GM20431 (cell line): ENCODE measurements around the gene NRF1.

Experiments
- in situ Hi-C: fragments of 300-500 bp; cut with MseI, MboI; formaldehyde crosslinking; loops from one replicate; pipeline ENCODE4 v1.15.0; 2020; ENCODE audit warnings: low sequenced_read_pairs; ENCODE audit not compliant: unreplicated experiment

The NRF1 gene

DNA sequence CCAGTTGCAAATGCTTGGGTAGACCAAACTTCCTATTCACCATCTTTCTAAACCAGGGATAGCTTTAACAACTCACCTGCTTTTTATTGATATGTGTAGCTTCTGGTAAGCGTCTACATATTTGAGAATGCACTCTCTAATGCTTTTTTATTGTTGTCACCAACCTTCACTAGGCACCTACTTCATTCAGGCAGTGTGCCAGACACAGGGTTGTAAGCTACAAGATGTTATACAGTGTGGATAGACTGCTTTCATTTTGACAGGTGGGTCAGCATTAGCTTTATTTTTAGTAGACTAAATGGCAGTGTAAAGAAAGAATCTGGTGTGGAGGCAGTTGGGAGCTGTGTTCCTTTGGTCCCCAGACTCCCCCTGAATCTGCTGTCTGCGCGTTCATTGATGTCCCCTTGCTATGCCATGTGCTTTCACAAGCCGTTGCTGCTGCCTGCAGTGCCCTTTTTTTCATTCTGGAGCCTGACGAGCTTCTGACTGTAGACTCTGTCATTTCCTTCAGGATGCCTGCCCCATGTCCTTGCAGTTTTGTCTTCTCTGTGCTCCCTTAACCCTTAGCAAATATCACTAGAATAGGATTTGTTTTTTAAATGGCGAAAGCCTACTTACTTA, 32.1 kb downstream of the NRF1 start:
- in situ Hi-C loops, result no loop called here

DNA sequence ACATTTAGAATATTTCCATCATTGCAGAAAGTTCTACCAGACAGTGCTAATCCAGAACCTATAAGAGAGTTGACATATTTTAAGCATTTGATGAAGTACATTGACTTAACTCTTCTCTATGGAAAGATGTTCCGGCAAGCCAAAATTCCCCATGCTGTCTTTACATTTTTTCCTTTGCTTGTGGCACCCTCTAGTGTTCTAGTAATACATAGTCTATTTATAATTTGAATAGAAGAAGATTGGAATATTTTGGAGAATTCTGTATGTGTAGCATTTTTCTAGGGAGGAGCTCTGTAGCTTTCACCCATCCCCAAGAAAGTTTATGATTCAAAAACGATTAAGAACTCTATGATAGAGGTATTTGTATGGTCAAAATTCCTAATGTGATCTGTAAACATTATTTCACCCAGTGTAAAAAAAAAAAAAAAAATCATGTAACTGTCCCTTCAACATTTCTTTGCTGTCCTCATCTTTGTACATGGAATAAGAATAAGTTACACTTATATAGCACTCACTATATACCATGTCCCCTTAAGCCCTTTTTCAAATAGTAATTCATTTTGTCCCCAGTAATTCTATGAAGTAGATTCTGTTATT, 33.2 kb downstream of the NRF1 start:
- in situ Hi-C loops, result no loop called here

DNA sequence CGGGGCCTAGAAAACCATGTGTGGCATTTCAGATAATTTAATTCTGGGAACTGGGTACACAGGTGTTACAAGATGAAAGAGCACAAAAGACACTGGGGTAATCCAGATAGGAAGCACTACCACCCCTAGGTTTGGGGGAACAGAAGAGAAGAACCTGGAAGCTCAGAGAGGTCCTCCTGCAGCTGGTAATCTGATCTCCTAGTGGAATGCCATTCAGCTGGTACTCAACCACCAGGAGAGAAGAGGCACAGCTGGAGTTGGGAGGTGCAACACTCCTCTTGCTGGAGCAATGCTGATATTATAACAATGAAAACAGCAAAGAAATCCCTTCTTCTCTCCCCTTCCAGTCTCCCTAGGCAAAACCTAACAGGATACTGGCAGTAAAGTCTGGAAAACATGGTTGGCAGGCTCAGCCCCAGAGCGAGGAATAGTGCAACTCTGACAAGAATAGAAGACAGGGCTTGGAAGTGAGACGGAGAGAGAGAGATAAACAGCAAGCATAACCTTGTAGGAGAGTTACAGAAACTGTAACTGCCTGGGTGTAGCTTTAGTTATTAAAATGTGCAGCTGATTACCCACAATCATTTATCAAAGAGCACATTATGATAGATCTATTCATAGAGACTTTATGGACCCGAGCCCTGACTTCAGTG, 35.0 kb downstream of the NRF1 start:
- in situ Hi-C loops, result no loop called here

DNA sequence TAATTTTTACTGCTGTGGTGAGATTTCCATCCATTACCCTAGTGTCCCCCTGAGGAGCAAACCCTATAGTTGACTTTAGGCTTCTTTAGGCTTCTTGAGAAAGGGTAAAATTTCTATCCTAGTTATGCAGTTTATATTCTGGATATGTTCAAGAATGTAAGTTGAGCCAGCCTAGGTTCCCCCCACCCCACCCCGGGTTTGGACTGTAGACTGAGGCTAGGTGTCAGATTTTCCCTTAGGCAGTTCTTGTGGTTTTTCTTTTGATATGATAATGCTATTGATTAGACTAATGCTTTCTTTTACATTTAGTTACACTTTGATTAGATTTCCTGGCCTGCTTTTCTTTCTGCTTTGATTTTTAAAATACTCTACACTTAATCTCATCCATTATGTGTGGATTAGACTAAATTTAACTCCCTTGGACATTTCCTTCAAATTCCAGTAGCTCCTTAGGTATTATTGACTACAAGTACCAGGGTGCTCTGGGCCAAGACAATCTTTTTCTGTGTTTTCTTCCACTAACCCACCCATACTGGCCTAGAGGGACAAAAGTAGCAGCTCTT, 37.7 kb downstream of the NRF1 start:
- in situ Hi-C loops, result no loop called here

DNA sequence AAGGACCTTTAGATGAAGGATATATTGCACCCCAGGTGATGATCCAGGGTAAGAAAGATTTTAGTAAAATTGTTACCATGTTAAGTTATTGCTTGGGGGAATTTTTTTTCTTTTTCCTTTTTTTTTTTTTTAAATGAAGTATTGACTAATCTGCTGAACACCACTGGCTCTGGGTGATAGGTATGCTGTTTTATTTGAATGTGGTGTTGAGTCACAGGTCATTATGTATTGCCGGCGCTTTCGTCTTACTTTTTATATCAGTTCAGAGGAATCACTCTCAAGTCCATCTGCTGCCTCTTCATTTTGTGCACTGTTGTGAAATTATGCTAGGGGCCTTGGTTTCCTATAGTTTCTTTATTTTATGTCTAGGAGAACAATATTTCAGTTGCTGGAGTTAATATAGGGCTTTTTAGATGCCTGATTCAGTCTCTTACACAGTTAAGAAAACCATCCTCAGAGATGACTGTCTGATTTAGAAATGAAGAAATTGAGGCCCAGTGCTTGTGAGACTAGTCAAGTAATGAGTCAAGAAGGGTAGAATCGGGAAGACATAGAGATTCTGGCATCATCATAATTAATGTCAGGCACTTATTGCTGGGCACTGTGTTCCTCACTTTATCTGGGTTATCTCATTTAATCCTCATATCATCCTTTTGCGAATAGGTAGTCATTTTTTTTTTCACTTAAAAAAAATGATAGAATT, 38.7 kb downstream of the NRF1 start:
- in situ Hi-C loops, result loop anchor here (25.0 kb wide), 1 partner anchor 362 kb away; no protein-coding TSS in a partner anchor

DNA sequence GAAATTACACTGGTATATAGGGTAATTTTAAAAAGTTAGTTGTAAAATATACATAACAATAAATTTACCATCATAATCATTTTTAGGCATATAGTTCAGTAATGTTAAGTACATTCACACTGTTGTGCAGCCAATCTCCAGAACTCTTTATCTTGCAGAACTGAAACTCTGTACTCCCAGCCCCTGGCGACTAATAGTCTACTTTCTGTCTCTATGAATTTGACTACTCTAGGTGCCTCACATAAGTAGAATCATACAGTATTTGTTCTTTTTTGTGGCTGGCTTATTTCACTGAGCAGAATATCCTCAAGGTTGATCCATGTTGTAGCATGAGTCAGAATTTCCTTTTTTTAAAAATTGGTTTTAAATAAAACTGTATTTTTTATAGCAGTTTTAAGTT, 41.4 kb downstream of the NRF1 start:
- in situ Hi-C loops, result loop anchor here (25.0 kb wide), 1 partner anchor 359 kb away; no protein-coding TSS in a partner anchor

DNA sequence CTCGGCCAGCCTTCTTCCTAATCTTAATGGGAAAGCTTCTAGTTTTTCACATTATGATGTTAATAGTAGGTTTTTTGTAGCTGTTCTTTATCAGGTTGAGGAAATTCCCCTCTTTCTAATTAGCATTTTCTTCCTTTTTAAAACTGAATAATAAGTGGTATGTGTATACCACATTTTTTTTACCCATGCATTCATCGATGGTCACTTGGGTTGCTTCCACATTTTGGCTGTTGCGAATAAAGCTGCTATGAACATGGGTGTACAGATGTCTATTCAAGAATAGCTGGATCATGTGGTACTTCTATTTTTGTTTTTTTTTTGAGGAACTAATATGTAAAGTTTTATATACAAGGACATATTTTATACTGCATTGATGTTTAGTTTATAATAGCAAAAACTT, 44.3 kb downstream of the NRF1 start:
- in situ Hi-C loops, result loop anchor here (25.0 kb wide), 1 partner anchor 356 kb away; no protein-coding TSS in a partner anchor

DNA sequence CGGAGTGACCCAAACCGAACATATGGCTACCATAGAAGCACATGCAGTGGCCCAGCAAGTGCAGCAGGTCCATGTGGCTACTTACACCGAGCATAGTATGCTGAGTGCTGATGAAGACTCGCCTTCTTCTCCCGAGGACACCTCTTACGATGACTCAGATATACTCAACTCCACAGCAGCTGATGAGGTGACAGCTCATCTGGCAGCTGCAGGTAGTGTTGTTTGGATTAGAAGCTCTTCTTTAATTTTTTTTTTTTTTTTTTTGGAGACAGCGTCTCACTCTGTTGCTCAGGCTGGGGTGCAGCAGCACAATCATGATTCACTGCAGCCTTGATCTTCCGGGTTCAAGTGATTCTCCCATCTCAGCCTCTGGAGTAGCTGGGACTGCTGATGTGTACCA, 45.8 kb downstream of the NRF1 start:
- in situ Hi-C loops, result loop anchor here (25.0 kb wide), 1 partner anchor 355 kb away; no protein-coding TSS in a partner anchor

DNA sequence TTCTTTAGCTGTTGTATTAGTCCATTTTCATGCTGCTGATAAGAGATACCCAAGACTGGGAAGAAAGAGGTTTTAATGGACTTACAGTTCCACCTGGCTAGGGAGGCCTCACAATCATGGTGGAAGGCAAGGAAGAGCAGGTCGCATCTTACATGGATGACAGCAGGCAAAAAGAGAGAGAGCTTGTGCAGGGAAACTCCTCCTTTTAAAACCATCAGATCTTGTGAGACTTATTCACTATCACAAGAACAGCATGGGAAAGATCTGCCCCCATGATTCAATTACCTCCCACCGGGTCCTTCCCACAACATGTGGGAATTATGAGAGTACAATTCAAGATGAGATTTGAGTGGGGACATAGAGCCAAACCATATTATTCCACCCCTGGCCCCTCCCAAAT, 48.4 kb downstream of the NRF1 start:
- in situ Hi-C loops, result loop anchor here (25.0 kb wide), 1 partner anchor 352 kb away; no protein-coding TSS in a partner anchor

DNA sequence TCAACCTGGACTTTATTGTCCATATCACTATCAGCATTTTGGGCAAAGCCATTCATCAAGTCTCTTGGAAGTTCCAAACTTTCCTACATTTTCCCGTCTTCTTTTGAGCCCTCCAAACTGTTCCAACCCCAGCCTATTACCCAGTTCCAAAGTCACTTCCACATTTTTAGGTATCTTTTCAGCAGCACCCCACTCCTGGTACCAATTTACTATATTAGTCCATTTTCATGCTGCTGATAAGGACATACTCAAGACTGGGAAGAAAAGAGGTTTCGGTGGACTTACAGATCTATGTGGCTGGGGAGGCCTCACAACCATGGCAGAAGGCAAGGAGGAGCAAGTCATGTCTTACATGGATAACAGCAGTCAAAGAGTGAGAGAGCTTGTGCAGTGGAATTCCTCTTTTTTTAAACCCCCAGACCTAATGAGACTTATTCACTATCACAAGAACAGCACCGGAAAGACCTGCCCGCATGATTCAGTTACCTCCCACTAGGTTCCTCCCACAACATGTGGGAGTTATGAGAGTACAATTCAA, 50.2 kb downstream of the NRF1 start:
- in situ Hi-C loops, result loop anchor here (25.0 kb wide), 1 partner anchor 351 kb away; no protein-coding TSS in a partner anchor

DNA sequence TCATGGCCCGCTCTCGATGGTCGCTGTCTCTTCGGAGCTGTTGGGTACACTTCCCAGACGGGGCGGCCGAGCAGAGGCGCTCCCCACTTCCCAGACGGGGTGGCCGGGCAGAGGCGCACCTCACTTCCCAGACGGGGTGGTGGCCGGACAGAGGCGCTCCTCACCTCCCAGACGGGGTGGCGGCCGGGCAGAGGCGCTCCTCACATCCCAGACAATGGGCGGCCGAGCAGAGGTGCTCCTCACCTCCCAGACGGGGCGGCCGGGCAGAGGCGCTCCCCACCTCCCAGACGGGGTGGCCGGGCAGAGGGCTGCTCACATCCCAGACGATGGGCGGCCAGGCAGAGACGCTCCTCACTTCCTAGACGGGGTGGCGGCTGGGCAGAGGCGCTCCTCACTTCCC, 51.7 kb downstream of the NRF1 start:
- in situ Hi-C loops, result loop anchor here (25.0 kb wide), 1 partner anchor 349 kb away; no protein-coding TSS in a partner anchor

DNA sequence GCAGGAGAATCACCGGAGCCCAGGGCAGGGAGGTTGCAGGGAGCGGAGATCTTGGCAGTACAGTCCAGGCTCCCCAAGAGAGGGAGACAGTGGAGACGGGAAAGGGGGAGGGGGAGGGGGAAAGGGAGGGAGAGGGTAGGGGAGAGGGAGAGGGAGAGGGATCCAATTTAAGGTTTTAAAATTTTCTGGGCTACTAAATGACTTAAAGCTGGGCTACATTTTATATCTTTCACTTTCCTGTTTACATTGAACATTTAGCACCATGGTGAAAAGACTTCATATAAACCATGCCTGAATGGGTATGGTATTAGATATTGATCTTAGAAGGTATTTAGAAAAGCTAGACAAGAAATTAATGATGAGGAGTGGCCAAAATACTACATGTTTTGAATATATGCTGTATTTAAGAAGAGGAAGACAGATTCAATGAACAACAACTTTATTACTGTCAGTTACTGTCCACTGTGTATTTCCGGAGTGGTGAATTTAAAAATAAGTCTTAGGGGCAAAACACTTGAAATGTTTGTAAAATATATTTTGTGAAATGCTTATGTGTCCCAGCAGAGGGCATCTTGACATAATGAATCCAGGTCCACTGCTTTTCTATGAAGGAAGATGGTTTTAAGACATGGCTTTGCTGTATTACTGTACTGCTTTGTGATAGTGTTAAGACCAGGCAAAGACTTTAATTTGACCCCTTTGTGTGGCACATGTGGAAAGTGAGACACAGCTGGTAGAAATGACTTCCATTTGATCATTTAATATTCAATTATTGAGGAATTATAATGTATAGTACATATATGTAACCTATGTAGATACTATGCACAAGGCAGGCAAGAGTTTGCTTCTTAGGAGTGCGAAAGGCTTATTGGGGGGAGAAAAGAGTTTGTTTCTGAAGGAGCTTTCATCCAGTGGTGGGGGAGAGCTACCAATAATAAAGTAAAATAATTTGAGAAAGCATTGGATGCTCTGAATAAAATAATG, 52.8 kb downstream of the NRF1 start:
- in situ Hi-C loops, result loop anchor here (25.0 kb wide), 1 partner anchor 348 kb away; no protein-coding TSS in a partner anchor

DNA sequence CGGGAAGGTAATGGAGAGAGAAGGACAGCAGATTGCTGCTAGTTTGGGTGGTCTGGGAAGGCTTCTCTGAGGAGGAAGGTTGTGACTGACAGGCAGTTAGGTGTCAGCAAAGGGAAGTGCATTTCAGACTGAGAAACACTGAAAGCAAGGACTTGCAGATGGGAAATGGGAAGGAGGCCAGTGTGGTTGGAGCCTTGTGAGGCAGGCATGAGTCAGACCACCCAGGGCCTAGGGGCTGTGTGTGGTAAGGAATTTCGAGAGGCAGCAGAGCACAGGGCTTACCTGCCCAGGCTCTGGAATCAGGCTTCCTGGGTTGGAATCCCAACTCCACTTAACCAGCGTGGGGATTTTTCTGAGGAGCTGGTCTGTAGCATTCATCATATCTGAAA, 53.5 kb downstream of the NRF1 start:
- in situ Hi-C loops, result loop anchor here (25.0 kb wide), 1 partner anchor 347 kb away; no protein-coding TSS in a partner anchor

DNA sequence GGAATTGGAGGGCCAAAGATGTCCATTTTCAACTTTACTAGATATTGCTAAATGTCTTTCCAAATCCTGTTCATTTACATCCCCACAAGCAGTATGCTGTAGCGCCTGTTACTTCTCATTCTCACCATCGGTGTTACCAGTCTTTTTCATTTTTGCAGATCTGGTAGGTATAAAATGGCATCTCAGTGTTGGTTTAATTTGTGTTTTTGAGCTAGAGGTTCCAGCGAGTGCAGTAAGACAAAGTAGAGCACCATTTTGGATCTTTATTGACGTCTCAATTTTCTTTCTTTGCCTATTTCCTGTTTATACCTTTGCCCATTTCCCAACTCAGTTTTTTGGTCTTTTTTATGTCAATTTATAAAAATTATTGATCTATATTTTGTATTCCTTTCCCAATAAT, 55.6 kb downstream of the NRF1 start:
- in situ Hi-C loops, result loop anchor here (25.0 kb wide), 1 partner anchor 345 kb away; no protein-coding TSS in a partner anchor

DNA sequence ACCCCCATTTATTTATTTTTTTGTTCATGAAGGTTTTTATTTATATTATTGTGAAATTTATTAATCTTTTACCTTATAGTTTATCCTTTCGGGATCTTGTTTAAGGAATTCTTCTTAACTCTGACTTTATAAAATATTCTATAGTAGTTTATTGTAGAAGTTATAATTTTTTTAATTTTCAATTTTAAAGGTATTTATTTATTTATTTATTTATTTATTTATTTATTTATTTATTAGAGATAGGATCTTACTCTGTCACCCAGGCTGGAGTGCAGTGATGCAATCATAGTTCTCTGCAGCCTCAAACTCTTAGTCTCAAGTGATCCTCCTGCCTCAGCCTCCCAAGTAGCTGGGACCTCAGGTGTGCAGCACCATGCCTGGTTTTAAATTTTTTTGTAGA, 56.0 kb downstream of the NRF1 start:
- in situ Hi-C loops, result loop anchor here (25.0 kb wide), 1 partner anchor 345 kb away; no protein-coding TSS in a partner anchor

DNA sequence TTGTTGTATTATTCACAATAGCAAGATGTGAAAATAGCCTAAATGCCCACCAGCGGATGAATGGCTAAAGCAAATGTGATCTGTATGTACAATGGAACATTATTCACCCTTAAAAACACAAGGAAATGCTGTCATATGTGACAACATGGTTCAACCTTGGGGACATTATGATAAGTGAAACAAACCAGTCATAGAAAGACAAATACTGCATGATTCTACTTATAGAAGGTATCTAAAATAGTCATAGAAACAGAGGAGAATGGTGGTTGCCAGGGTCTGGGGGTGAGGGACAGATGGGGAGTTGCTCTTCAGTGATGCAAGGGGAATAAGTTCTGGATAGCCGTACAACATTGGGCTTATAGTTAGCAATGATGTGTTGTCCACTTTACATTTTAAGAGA, 58.4 kb downstream of the NRF1 start:
- in situ Hi-C loops, result loop anchor here (25.0 kb wide), 1 partner anchor 342 kb away; no protein-coding TSS in a partner anchor

DNA sequence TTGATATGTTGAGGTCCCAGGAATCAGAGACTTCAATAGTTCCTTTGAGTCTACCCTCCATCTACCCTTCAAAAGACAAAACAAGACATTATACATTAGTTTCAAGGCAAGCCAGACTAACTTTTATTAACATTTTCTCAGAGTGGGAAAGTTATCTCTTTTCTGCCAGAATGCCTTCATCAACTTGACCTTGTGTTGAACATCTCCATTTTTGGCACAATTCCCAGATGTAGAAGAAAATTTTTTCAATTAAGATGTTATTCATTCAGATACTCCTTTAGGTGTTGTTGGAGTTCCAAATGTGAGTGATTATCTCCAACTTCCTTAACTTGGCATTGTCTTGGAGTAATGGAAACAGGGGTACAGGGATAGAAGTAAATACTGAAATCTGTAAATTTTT, 59.1 kb downstream of the NRF1 start:
- in situ Hi-C loops, result loop anchor here (25.0 kb wide), 1 partner anchor 342 kb away; no protein-coding TSS in a partner anchor

DNA sequence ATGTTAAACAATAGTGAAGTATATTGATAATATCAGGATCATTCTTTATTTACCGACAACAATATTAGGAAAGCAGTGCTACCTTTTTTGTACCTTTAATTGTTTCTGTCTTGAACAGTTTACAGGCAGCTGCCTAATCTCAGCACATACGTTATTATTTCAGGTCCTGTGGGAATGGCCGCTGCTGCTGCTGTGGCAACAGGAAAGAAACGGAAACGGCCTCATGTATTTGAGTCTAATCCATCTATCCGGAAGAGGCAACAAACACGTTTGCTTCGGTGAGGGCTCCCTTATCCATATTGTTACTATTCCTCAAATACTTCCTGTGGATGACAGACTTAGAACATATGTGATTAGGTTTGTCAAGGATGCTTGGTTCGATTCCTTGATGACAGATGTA, 59.7 kb downstream of the NRF1 start:
- in situ Hi-C loops, result loop anchor here (25.0 kb wide), 1 partner anchor 341 kb away; no protein-coding TSS in a partner anchor
